Peyer's patch (tissue), 4 donors: ENCODE results near the gene UST. TPM values are rescaled to one million over a fixed set of nuclear protein-coding genes. Genes with fewer than 3 reads are reported as not detected.

ENCODE experiments used
- DNase-seq, 3 donors: peaks; one replicate each; pipeline ENCODE4 v3.0.0-alpha.2; 2017 to 2019
- H3K27ac ChIP-seq, 4 donors: fragments of 200-600 bp; sonication (generic); one replicate each; pipeline ENCODE4 v1.5.1; 2016 to 2019
- H3K27me3 ChIP-seq, 2 donors: fragments of 200-600 bp; sonication (generic); one replicate each; pipeline ENCODE4 v1.5.1; 2019
- H3K36me3 ChIP-seq, 3 donors: fragments of 200-600 bp; sonication (generic); one replicate each; pipeline ENCODE4 v1.5.1; 2016 to 2019
- H3K4me1 ChIP-seq, 4 donors: fragments of 200-600 bp; sonication (generic); one replicate each; pipeline ENCODE4 v1.5.1; 2016 to 2019
- H3K4me3 ChIP-seq, 4 donors: fragments of 200-600 bp; sonication (generic); 1 replicate in 3 of 4; 2 replicates in 1 of 4; pipeline ENCODE4 v1.5.1; 2016 to 2019; ENCODE audit warnings: mild to moderate bottlenecking in 1 of 4
- H3K9me3 ChIP-seq, 4 donors: fragments of 200-600 bp; sonication (generic); one replicate each; pipeline ENCODE4 v1.5.1; 2016 to 2019; ENCODE audit warnings: mild to moderate bottlenecking in 1 of 4
- POLR2A ChIP-seq, 2 donors: fragments of 450-650 bp; IDR thresholded peaks; one replicate each; pipeline ENCODE4 v1.5.1; 2017; ENCODE audit warnings: antibody characterized with exemption in 2 of 2, mild to moderate bottlenecking in 2 of 2, moderate library complexity in 2 of 2
- total RNA-seq, 4 donors: library from RNA; depleted of rRNA; stranded (reverse); fragments of >200 nt; gene quantifications; one replicate each; pipeline ENCODE4 v1.1.0, GENCODE V29; 2016
- TF ChIP-seq, protein P1 (sequence below), 6 experiments: fragments of 450-650 bp in 4 of 6; fragments of 200-600 bp in 2 of 6; sonication (generic) in 1 of 6; IDR thresholded peaks; one replicate each; pipeline ENCODE4 v1.5.1; 2017 to 2019; ENCODE audit warnings: antibody characterized with exemption in 6 of 6, mild to moderate bottlenecking in 3 of 6, moderate library complexity in 1 of 6

The UST gene
- total RNA-seq, 4 donors from 2014 or later, result 3.0 to 37.1 (median 4.6) TPM

DNA sequence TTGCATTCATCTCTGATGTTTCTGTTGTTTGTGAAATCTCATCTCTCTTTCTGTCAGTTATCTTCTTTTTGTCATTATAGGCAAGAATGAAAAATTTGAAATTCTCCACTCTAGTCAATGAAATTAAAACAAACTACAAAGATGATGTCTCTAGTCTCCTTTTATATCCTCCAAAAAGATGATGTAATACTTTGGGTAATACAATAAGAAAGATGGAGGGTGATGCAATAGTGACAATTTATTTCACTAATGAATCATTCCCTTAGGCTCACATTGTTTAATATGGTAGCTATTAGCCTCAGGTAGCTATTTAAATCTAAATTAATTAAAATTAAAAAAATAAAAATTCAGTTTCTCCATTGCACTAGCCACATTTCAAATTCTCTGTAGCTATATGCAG, 145.4 kb downstream of the UST start:
- TF ChIP-seq, protein P1, sequence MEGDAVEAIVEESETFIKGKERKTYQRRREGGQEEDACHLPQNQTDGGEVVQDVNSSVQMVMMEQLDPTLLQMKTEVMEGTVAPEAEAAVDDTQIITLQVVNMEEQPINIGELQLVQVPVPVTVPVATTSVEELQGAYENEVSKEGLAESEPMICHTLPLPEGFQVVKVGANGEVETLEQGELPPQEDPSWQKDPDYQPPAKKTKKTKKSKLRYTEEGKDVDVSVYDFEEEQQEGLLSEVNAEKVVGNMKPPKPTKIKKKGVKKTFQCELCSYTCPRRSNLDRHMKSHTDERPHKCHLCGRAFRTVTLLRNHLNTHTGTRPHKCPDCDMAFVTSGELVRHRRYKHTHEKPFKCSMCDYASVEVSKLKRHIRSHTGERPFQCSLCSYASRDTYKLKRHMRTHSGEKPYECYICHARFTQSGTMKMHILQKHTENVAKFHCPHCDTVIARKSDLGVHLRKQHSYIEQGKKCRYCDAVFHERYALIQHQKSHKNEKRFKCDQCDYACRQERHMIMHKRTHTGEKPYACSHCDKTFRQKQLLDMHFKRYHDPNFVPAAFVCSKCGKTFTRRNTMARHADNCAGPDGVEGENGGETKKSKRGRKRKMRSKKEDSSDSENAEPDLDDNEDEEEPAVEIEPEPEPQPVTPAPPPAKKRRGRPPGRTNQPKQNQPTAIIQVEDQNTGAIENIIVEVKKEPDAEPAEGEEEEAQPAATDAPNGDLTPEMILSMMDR (IDR thresholded peaks at IDR 0.05), result no peak
- no peak for TF ChIP-seq POLR2A (IDR thresholded peaks at IDR 0.05)
- no peak overlapping the region for H3K27ac ChIP-seq

DNA sequence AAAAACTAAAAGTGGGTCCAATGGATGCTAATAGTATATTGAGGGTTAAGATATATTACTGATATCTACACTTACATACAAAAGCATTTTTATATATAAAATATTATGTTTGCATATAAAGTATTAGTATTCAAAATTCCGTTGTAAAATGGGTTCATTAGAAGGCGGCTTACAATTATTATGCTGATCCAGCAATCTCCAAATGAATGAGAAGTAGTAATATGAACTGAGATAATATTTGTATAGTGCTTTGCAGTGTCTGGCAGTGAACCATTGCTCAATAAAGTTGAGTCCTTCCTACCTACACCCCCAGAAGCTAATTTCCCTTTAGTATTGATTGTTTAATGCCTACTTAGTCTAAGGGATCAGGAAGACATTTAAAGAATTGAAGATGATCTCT, 146.2 kb downstream of the UST start:
- no peak for TF ChIP-seq POLR2A (IDR thresholded peaks at IDR 0.05)
- TF ChIP-seq, protein P1 (IDR thresholded peaks at IDR 0.05), result no peak
- no peaks in the 10 kb centered on the region for H3K9me3 ChIP-seq
- H3K36me3 ChIP-seq, result no peaks in the 10 kb centered on the region
- no peak overlapping the region for H3K27ac ChIP-seq
- H3K4me3 ChIP-seq, result no peak overlapping the region
- H3K4me1 ChIP-seq, result no peaks in the 10 kb centered on the region
- no peak for DNase-seq
- no peaks in the 10 kb centered on the region for H3K27me3 ChIP-seq

More for the DNA sequence above, 145.4 kb downstream of the UST start:
- no peak for DNase-seq
- Histone ChIP-seq H3K4me1 (no peaks in the 10 kb centered on the region), H3K9me3 (no peaks in the 10 kb centered on the region), H3K27me3 (no peaks in the 10 kb centered on the region), H3K36me3 (no peaks in the 10 kb centered on the region), H3K4me3 (no peak overlapping the region)

- DNase-seq, result no peak
- TF ChIP-seq POLR2A (IDR thresholded peaks at IDR 0.05), result no peak
- TF ChIP-seq, protein P1 (IDR thresholded peaks at IDR 0.05), result no peak
- Histone ChIP-seq H3K27ac (no peak overlapping the region), H3K36me3 (no peaks in the 10 kb centered on the region), H3K27me3 (no peaks in the 10 kb centered on the region), H3K4me3 (no peak overlapping the region), H3K9me3 (no peaks in the 10 kb centered on the region), H3K4me1 (no peaks in the 10 kb centered on the region)
These were observed 146.7 kb downstream of the UST start for GRCh38 chr6:148893481-148893880.

DNA sequence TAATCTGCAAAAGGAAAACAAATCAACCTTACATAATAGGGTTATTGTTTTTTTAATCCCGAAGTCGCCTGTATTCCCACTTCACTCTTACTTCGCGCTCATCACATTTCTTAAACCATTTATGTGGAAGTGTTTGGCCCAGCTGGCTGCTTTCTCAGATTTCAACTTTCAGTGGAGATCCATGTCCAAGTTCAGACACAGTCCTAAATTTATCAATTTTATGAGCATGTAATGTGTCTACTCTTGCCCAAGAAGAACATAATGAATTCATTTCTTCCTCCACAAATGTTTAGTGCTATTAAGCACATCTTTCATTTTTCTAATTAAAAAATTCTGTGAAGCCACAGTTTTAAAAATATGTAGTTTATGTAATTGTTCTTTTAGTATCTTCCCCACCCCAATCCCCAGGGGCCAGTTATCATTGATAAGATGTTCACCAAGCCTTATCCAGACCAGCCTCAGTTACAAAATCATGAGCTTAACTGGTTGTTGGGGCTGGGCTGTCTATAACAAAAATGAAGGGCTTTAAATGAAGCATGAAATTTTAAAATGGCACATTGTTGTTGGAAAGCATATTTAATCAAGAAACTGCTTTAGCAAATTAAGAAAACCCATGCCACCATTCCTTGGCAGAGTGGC, 151.7 kb downstream of the UST start:
- no peaks in the 10 kb centered on the region for H3K9me3 ChIP-seq
- no peak overlapping the region for H3K4me3 ChIP-seq
- H3K4me1 ChIP-seq, result no peaks in the 10 kb centered on the region
- no peak overlapping the region for H3K27ac ChIP-seq
- H3K36me3 ChIP-seq, result no peaks in the 10 kb centered on the region
- TF ChIP-seq, protein P1 (IDR thresholded peaks at IDR 0.05), result no peak
- TF ChIP-seq POLR2A (IDR thresholded peaks at IDR 0.05), result no peak
- H3K27me3 ChIP-seq, result no peaks in the 10 kb centered on the region
- DNase-seq, result no peak

DNA sequence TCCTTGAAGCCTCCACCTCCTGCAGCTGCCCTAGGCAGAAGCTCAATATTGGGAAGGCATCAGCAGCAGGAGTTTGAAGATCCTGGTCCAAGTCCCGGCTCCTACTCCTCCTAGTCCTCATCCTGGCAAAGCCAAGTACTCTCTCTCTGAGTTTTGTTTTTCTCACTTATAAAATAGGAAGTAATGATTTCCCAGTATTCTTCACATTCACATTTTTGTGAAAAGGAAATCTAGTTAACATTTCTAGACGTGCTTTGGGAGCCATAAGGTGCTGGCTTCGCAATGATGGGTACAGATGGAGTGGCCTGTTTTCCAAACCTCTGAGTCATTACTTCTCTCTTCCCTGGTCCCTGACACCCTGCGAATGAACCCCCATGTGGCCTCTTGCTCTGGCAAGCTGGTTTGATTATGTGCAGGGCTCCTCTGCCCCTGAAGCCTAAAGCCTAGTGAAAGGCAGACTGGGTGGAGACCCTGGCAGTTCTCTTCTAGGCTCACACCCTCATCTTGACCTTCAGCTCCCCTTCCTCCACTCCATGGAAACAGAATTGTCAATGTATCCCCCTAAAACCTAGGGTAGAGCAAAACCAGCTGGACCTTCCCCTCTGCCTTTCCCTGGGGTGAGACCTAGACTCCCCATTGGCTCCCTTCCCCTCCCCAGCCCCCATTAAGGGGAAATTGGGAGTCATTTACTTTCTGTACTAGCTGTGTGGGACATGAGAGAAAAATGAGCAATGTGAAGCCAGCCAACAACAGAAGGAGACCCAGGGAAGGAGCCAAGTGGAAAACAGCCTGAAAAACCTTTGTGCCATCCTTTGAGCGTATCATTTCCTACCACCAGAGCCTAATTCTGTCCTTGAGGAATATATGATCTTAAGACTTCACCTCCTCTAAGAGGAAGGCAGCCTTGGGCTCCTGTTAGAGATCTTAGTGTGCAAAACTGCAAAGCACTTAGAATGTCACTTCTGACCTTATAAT, 158.4 kb downstream of the UST start:
- H3K9me3 ChIP-seq, result no peaks in the 10 kb centered on the region
- H3K36me3 ChIP-seq, result no peaks in the 10 kb centered on the region
- TF ChIP-seq POLR2A (IDR thresholded peaks at IDR 0.05), result no peak
- TF ChIP-seq, protein P1 (IDR thresholded peaks at IDR 0.05), result no peak
- no peaks in the 10 kb centered on the region for H3K27me3 ChIP-seq
- H3K4me3 ChIP-seq, result no peak overlapping the region
- no peak overlapping the region for H3K27ac ChIP-seq
- H3K4me1 ChIP-seq, result no peaks in the 10 kb centered on the region
- DNase-seq, result no peak
